HG02943 (cell line): ENCODE results near the gene GPATCH3.
"Not testable (repeated sequence)": the region's sequence is repeated elsewhere in the genome, so short reads cannot be mapped to it uniquely, and the experiment has no call there.

Experiments used
- ATAC-seq: cut with Tn5 transposase; IDR thresholded peaks from one replicate; pipeline ENCODE4 v1.9.1; 2021; ENCODE audit warnings: mild to moderate bottlenecking, low read depth, moderate library complexity; ENCODE audit not compliant: unreplicated experiment

GPATCH3 gene

GRCh38 chr1:26874896-26875295, 25.4 kb downstream of the GPATCH3 start:
- no peak for ATAC-seq

DNA sequence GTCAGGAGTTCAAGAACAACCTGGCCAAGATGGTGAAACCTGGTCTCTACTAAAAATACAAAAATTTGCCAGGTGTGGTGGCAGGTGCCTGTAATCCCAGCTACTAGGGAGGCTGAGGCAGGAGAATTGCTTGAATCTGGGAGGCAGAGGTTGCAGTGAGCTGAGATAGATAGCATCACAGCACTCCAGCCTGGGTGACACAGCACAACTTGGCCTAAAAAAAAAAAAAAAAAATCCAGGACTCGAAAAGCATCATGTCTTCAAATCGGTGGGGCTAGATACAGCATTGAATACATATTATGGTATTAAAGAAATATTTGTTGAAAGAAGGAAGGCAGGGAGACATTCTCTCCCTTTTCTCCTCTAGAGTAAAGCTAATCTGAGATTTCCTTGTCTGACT, 27.2 kb downstream of the GPATCH3 start:
- not testable (repeated sequence) for ATAC-seq

DNA sequence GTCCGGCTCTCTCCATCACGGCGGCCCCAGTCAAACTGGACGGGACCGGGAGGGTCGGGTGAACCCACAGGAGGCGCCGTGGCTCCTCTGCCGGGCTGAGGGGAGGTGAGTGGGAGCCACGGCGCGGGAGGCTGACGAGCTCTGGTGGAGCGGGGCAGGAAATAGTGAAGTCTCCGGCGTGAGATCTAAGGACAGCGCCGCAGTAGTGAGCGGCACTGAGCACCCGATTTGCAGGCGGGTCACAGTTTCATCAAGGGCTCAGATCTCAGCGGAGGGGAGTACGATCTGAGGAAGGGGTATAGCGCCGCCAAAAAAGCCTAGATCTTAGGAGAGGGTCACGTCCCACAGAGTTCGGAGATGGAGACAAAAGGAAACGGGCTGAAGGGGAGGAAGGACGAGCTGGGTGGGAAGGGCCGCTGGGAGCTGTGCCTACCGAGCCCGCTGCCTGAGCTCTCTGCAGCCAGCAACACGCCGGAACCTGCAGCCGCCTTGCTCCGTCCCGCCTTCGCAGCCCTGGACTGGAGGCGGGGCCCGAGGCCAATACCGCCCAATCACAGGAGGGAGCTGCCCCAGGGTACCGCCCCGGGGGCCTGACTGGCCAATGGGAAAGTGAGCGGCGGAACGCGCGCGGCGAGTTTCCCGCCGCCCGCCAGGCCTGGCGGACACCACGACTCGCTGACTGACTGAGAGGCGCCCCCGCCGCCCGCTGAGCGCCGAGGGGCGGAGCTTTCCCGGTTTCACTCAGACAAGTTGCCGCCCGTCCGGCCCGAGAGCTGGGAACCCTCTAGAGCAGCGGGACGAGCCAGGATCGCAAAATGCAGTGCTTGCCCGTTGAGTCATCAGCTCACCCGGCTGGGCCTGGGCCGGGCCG, 35.4 kb downstream of the GPATCH3 start:
- peak; percentile 89 for ATAC-seq

- ATAC-seq = no peak
Observed at GRCh38 chr1:26863685-26864077, 36.6 kb downstream of the GPATCH3 start.

GRCh38 chr1:26862781-26863684, 37.2 kb downstream of the GPATCH3 start, which contains the start of gene SFN:
Gene SFN (plus strand): TSS chr1:26863149. CDS start chr1:26863213, 64 bp downstream.
- ATAC-seq = no peak

DNA sequence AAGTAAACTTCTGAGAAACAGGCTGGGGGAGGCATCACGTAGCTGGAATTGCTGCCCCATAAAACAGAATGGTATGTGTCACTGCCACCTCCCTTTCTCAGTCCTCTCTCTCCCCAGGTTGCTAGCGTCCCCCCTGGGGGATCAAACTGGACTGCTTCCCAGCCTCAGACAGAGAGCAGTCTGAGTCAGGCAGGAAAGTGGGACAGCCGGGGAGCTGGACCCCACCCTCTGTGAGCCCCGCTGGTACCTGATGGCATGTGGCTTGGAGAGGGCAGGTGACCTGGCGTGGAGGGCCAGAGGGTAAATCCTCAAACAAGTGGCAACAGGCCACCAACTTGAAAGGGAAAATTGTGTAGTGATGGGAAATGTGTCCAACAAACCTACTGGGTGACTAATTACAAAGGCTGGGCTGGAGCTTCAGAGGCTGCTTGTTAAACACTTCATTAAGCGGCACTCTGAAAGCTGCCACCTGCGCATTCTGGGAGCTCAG, 38.3 kb downstream of the GPATCH3 start:
- no peak for ATAC-seq

DNA sequence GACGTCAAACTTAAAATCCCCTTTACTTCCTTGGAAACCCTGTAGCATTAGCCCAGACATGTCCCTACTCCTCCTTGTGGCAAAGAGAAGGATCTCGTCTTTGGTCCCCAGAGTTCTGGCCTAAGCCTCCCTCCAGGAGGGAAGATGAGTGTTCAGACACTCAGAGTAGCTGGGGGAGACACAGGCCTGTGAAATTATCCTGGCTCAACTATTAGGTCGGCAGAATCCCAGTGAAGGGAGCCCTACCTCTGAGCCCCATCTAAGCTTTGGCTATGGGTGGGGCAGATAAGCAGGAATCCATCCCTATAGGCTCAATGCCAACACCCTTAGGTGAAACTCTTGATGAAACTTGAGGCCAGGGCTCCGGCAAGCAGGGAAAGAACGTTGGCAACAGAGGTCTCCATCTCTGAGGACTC, 39.0 kb downstream of the GPATCH3 start:
- no peak for ATAC-seq

DNA sequence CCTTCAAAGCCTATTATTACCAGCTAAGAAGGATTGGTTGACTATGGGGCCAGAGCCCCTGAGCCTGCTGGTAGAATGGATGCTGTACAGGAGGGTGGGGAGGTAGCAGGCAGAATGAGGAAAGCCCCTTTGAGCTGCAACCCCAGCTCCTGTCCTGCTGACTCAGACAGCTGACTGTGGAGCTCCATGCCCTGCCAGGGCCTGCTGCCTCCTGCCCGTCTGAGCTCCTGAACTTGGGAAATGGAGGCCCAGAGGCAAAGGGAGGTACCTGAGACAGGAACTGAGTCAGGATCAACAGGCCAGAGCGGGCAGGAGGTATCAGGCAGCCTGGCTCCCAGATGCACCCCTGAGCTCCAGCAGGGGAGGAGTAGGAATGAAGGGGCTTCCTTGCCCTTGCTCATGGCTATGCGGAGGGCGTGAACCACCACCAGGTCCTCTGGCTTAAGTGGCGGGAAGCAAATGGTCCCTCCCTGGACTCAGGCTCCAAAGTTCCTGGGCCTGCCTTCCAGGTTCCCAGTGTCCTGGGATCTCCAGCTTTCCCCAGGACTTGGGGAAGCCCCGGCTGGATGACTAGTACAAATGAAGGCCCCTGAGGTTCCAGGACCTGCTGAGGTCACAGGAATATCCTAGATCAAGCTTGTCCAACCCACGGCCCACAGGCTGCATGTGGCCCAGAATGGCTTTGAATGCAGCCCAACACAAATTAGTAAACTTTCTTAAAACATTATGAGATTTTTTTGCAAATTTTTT, 41.2 kb downstream of the GPATCH3 start:
- ATAC-seq = no peak

- ATAC-seq = no peak
Observed at GRCh38 chr1:26858160-26858559, 42.1 kb downstream of the GPATCH3 start.

DNA sequence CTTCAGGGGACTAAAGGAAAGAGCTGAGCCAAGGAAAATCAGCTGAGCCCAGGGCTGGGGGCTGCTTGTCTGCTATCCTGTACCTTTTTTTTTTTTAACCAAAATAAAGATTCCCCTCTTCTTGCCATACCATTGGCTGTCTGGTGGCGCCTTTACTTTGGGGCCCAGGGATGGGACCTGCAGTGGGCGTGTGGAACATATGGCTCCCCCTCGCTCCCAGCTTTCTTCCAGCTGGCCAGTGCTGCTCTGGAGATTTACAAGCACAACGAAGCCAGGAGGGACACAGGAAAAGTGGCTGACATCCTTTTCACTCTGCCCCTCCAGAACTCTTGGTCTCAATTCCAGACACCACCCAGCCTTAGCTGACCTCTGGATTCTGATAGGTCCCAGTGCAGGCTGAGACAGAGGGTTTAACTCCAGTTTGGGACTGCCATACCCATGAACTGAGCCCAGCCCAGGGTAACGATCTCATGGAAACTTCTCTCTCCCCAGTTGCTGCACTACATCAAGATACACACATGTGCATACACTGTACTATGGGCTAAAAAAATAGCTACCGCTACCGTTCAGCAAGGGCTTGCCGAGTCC, 42.7 kb downstream of the GPATCH3 start:
- no peak for ATAC-seq

DNA sequence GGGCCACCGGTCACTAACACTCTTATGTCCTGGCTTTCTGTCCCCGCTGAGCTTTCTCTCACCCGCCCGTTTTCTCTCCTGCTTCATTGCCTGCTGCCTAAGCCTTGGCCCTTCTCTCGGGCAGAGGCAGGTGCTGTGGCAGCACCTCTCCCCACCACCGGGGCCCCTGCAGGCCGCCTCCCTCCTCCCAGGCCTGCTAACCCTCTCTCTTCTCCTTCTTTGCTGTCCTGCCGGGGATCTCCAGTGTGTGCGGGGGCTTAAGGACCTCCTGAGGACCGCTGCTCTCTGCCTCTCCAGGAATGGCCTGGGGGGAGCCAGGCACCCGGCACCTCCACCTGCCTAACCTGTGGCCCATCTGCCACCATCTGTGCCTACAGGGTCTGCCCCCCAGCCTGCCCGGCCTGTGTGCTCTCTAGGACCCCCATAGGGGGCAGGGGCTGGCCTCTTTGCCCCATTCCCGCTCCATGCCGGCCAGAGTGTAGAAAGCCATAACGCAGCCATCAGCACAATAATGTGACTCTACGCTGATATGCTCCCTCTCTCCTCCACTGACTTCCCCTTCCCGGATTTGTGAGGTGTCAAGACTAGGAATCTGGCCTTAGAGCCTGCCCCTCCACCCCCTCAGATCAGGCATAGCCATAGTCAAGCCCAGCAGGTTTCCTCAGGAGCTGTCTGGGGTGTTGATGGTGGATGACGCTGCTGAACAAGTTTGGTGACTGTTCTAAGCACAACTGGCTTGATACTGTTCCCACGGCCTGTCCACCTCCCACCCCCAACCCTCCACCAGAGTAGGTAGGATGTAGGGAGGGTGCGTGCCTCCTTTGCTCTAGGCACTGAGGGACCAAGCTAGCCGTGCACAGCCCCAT, 43.4 kb downstream of the GPATCH3 start:
- ATAC-seq = no peak

GRCh38 chr1:26856181-26856580, 44.1 kb downstream of the GPATCH3 start:
- ATAC-seq = no peak

- ATAC-seq = no peak
Observed at GRCh38 chr1:26855636-26856035, 44.6 kb downstream of the GPATCH3 start.

- no peak for ATAC-seq
Observed at GRCh38 chr1:26854906-26855305, 45.4 kb downstream of the GPATCH3 start.

DNA sequence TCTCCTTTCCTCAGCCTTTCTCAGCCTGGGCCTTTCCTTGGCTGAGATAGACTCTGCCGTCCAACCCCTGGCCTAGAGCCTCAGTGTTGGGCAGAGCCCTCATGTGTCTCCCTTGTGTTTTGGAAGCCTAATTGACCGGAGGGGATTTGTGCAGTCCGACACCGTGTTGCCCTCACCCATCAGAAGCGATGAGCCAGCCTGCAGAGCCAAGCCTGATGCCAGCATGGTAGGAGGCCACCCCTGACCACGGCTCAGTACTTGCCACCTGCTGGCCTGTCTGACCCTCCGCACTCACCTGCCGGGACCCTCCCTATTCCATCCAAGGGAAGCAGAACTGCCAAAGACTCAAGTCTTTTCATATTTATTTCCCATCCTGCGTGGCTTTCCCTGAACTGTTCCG, 46.7 kb downstream of the GPATCH3 start:
- ATAC-seq = no peak

DNA sequence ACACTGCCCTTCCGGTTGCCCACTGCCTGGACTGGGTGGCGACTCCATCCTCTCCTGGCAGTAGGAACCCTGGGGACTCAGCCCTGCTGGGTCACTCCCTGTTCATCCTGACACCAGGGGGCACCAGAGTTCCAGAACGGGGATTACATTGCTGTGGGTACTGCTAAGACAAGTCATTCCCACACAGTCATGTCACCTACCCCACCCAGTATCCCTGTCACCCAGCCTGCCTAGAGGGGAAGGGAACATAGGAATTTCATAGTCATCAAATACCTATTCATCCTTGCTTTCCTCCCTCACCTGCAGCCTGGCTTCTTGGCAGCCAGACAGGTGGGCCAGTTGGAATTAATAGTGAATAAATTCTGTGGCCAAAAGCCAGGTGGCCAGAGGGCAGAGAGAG, 47.1 kb downstream of the GPATCH3 start:
- no peak for ATAC-seq

DNA sequence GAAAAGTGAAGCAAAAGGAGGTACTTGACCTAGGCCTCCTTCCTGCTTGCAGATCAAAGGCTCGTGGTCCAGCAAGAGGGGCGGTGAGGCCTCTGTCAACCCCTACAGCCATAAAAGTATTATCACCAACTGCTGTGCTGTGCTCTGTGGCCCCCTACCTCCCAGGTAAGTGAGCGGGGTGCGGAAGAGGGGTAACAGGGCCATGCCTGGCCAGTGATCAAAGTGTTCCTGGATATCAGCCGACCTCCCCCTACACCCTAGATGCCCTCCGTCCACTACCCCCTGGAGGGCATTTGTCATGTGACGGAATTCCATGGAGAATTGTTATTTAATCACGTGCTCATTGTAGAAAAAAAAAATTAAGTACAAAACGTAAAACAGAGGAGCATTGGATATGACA, 47.6 kb downstream of the GPATCH3 start:
- no peak for ATAC-seq

DNA sequence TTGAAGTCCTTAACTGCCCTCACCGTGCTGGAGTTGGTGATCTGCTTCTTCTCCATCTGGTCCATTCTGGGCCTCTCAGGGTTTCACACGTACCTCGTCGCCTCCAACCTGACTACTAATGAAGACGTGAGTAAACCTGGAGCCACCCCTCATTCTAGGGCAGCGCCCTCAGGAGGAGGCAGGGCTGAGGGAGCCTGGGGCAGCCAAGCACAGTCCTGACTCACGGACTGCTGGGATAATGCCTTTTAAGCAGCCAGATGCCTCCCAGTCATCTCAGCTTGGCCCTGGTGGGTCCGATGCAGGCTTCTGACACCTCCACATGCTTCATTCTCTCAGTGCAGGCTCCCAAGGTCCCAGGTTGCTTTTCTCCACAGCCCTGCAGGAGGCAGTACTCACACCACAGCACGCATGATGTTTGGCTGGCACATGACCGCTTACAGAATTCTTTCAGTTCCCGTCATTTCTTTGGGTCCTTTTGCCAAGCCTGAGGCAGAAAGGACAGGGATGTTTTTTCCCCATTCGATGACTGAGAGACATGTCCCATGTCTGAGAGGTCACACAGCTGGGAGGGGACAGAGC, 49.1 kb downstream of the GPATCH3 start:
- no peak for ATAC-seq
